ENCODE data around the gene WIPF2.
A peak's percentile ranks its signal among the peaks of the same experiment; 100 is the strongest.

The WIPF2 gene

GRCh38 chr17:40218740-40219593, at the start of gene WIPF2:
Gene WIPF2, plus strand, starts transcription at chr17:40219304. Its CDS starts 37,156 bp downstream, at chr17:40256460.
- peak; percentile 54 for FAIRE-seq

- FAIRE-seq = no peak
These were observed 48.8 kb upstream of the WIPF2 start for GRCh38 chr17:40170325-40170724.

GRCh38 chr17:40171750-40172149, 47.4 kb upstream of the WIPF2 start:
- no peak for FAIRE-seq

GRCh38 chr17:40173091-40173777, 45.9 kb upstream of the WIPF2 start:
- FAIRE-seq = no peak

- no peak for FAIRE-seq
These were observed 45.3 kb upstream of the WIPF2 start for GRCh38 chr17:40173778-40174135.

GRCh38 chr17:40174514-40174913, 44.6 kb upstream of the WIPF2 start:
- FAIRE-seq = no peak

- no peak for FAIRE-seq
These were observed 43.0 kb upstream of the WIPF2 start for GRCh38 chr17:40175928-40176753.

GRCh38 chr17:40176754-40177110, 42.4 kb upstream of the WIPF2 start:
- no peak for FAIRE-seq

- no peak for FAIRE-seq
These were observed 41.7 kb upstream of the WIPF2 start, which contains the start of gene RAPGEFL1 for GRCh38 chr17:40177275-40177874. Gene RAPGEFL1, plus strand, starts transcription at chr17:40177470. Its CDS starts 392 bp downstream, at chr17:40177862.

- FAIRE-seq = no peak
These were observed 41.0 kb upstream of the WIPF2 start for GRCh38 chr17:40178021-40178601.

GRCh38 chr17:40178660-40179059, 40.4 kb upstream of the WIPF2 start:
- FAIRE-seq = no peak

- no peak for FAIRE-seq
These were observed 39.0 kb upstream of the WIPF2 start for GRCh38 chr17:40179923-40180659.

GRCh38 chr17:40180694-40181093, 38.4 kb upstream of the WIPF2 start:
- no peak for FAIRE-seq

GRCh38 chr17:40181205-40181604, 37.9 kb upstream of the WIPF2 start:
- no peak for FAIRE-seq

GRCh38 chr17:40182606-40183005, 36.5 kb upstream of the WIPF2 start:
- FAIRE-seq = no peak

- no peak for FAIRE-seq
These were observed 31.9 kb upstream of the WIPF2 start for GRCh38 chr17:40187238-40187637.

GRCh38 chr17:40188694-40189093, 30.4 kb upstream of the WIPF2 start:
- FAIRE-seq = no peak

- no peak for FAIRE-seq
These were observed 28.7 kb upstream of the WIPF2 start for GRCh38 chr17:40190197-40191021.

- no peak for FAIRE-seq
These were observed 27.6 kb upstream of the WIPF2 start for GRCh38 chr17:40191237-40192208.

GRCh38 chr17:40192961-40193360, 26.1 kb upstream of the WIPF2 start:
- FAIRE-seq = no peak

Measured in A204.1 (cell line).